HG03521 (cell line): Measurements from ENCODE around the gene CD7.

Experiments
- ATAC-seq: cut with Tn5 transposase; IDR thresholded peaks from one replicate; pipeline ENCODE4 v1.9.1; 2021; ENCODE audit warnings: mild to moderate bottlenecking, moderate library complexity; ENCODE audit not compliant: unreplicated experiment

Gene CD7

DNA sequence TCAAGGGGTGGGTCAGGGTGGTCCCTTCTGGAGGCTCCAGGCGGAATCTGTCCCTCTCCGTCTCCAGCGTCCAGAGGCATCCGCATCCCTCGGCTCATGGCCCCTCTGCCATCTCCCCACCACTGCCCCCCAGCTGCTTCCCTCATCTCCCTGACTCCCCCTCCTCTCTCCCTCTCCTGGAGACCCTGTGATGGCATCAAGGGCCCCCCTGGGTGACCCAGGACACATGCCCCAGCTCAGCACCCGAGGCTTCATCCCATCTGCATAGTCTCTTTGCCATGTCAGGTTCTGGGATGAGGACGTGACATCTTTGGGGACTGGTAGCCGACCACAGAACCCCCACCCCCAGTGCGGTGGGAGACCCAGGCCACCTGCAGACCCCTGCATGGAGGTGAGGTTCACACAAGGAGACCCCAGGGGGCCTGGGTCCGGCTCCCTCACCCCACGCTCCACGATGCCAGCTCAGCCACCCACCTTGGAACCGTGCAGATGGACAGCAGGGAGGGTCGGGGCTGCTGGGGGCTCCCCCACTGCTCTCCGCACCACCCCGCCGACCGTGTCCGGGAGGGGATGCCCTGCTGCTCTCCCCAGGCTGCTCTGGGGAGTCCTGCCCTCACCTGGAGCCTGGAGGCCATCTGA, 12.4 kb upstream of the CD7 start:
- ATAC-seq: no peak

DNA sequence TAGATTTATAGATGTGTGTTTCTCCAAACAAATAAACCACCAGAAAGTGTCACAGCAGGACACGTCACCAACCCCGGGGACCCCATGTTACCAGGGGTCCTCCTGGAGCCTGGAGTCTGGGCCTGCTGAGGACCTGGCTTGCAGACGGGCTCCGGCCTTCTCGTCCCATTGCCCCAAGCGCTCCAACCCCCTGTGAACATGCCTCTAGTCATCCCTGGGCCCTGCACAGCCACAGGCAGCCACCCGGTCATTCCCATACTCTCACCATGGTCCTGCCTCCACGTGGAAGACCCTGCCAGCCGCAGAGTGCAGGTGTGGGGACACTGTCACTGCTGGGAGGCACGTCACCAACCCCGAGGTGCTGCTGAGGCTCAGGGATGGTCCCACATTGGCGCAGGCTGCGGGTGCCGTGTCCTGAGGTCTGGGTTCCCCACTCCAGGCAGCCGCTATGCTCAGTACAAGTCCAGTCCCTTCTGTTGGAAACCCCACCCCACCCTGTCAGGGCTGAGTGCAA, 11.6 kb upstream of the CD7 start:
- no peak for ATAC-seq

DNA sequence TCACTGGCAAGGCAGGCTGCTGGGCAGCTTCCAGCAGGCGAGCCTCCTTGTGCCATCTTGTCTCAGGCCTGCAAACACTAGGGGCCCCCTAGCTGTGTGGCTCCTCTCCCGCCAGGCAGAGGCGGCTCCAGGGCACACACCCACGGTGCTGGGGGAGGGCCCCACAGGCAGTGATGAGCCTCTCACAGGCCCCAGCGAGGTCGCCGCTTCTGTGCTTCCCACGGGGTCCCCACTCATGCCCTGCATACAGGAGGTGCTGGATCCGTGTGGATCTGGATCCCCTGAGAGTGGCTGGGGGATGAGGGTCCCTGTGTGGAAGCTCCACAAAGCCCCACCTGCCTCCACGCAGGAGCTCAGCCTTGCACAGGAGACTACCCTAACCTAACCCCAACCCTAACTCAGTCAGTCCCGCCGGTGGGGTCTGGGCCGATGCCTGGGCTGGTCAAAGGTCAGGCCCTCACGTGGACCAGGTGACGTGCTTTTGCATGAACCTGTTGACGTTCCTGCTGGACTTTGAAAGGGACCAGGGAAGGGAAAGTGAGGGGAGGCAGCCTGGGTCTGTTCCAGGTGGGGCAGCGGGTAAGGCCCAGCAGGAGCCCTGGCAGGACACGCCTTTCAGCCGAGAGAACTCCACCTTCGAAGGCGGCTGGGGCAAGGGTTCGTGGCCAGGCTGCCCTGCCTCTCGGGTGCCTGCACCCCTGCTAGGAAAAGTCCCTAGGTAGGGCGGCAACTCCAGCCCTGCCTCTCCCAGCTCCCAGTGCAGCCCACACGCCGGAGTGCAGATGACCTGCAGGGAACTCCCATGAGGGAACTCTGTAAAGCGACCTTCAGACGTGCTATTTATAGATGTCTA, 11.0 kb upstream of the CD7 start:
- ATAC-seq: no peak

DNA sequence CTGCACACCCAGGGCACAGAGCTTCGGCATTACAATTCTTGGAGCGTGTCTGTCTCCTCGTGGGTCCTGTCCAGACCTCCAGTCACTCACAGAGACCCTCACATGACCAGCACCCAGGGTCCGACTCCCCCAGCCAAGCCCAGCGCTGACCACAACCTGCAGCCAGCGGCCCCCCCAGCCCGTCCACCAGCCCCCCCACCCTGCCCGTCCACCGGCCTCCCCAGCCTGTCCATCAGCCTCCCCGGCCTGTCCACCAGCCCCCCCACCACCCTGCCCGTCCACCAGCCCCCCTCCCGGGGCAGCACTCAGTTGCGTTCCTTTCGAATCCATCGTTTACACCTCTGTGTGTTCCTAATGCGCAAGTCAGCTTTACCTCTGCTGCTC, 10.3 kb upstream of the CD7 start:
- no peak for ATAC-seq

GRCh38 chr17:82327289-82327688, 9.9 kb upstream of the CD7 start:
- no peak for ATAC-seq

- no peak for ATAC-seq
Measured at GRCh38 chr17:82325286-82326180, 8.1 kb upstream of the CD7 start.

- no peak for ATAC-seq
Measured at GRCh38 chr17:82324566-82325285, 7.3 kb upstream of the CD7 start.

GRCh38 chr17:82323514-82324234, 6.3 kb upstream of the CD7 start:
- no peak for ATAC-seq

- no peak for ATAC-seq
Measured at GRCh38 chr17:82322526-82323453, 5.4 kb upstream of the CD7 start.

DNA sequence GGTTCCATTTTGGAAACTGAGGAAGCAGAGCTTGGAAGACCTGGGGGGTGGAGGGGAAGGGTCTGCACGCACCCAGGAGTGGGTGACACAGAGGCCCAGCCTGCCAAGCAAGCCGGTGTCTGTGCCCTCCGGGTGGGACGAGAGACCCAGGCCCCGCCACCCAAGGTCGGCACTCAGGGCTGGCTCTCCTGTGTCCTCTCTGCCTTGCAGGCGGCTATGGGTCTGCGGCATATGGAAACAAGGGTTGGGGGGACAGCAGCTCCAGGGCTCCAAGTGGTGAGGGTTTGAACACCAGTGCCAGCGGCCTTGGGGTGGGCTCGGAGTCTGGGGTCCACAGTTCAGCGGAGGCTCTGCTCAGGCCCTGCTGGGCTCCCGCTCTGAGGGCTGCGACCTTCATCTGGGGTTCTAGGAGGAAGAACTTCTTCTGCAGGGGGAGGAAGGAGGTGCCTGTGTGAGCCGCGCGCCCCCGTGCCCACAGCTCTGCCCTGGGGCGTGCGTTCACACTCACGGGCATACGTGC, 4.6 kb upstream of the CD7 start:
- ATAC-seq: no peak

DNA sequence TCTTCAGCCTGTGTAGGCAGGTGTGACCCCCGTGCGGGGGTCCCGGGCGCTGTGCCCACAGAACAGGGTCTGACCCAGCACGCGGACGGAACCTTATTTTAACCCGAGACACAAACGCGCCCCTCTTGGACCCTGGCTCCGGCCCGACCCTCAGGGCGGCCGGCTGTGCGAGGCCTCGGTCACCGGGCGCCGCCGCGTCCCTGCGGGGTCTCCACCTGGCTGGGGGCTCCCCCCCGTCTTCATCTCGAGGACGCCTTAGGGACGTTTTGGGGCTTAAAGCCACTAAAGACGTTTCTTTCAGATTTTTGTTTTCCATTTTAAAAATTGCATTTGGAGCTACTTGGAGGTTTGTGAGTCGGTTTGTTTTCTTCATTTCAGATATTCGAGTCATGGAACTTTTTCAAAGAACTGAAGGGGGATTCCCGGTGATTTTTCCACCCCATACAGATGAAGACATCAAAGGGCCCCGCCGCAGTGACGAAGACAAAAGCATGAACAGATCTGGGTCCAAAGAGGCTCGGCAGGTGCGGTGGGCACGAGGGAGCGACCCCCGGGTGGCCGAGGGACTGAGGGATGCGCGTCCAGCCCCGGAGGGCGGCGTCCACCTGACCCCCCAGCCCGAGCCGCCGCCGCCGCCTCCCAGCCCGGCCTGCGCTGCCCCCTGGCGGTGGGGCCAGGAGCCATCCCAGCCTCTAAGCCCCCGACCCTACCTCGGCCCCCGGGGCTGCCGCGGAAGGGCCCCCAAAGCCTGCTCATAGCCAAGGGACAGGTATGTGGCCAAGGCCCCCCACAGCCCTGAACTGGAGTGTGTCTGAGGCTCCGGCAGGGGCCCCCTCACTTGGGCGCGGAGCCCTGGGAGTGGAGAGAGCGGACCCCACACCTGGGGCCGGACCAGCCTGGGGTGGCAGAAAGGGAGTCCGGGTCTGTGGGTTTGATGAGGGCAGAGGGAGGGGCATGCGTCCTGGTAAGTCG, 3.8 kb upstream of the CD7 start:
- no peak for ATAC-seq

GRCh38 chr17:82320140-82320840, 2.9 kb upstream of the CD7 start:
- no peak for ATAC-seq

- ATAC-seq: no peak
Measured at GRCh38 chr17:82319619-82320062, 2.2 kb upstream of the CD7 start.

DNA sequence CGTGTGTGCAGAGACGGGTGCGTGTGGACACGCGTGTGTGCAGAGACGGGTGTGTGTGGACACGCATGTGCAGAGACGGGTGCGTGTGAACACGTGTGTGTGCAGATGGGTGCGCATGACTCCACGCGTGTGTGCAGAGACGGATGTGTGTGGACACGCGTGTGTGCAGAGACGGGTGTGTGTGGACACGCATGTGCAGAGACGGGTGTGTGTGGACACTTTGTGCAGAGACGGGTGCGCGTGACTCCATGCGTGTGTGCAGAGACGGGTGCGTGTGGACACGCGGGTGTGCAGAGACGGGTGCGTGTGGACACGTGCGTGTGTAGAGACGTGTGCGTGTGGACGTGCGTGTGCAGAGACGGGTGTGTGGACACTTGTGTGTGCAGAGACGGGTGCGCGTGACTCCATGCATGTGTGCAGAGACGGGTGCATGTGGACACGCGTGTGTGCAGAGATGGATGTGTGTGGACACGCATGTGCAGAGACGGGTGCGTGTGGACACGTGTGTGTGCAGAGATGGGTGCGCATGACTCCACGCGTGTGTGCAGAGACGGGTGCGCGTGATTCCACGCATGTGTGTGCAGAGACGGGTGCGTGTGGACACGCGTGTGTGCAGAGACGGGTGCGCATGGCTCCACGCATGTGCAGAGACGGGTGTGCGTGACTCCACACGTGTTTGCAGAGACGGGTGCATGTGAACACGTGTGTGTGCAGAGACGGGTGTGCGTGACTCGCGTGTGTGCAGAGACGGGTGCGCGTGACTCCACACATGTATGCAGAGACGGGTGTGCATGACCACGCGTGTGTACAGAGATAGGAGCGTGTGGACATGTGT, 1.6 kb upstream of the CD7 start:
- ATAC-seq: no peak

GRCh38 chr17:82318169-82318498, 726 bp upstream of the CD7 start:
- no peak for ATAC-seq
